ENCODE measurements around the gene GAPDHS. TPM values are rescaled to one million over a fixed set of nuclear protein-coding genes. Genes with fewer than 3 reads are reported as not detected.

The GAPDHS gene
- not detected for total RNA-seq (2021; ENCODE audit: unreplicated experiment)
- polyA plus RNA-seq (2012; ENCODE audit: insufficient read length), result not detected
- not detected for Bru-seq, nascent RNA
- BruChase-seq, experiment 1, labeled RNA remaining after a 2-hour chase, result not detected
- not detected for BruChase-seq, experiment 2, labeled RNA remaining after a 6-hour chase
- long read RNA-seq, result 0 reads

GRCh38 chr19:35533201-35533821, at the start of gene GAPDHS:
Gene GAPDHS (plus strand): TSS chr19:35533456. CDS start chr19:35533528, 72 bp downstream.
- no peaks in the 10 kb centered on the region for H3K27me3 ChIP-seq (ENCODE audit: control insufficient read depth, insufficient read depth, low read length)
- CTCF ChIA-PET, result no interaction called here
- no peak within 1 kb of the TSS for H3K4me3 ChIP-seq (ENCODE audit: low read depth in 2 of 2, low read length in 2 of 2)
- in situ Hi-C loops (cut with HindIII; ENCODE audit: low pct_unique_long_range_greater_than_20kb, low sequenced_read_pairs) (no loop called here), intact Hi-C loops (cut with micrococcal nuclease; ENCODE audit: unreplicated experiment) (no loop called here)
- TF ChIP-seq TCF7L2 (IDR thresholded peaks at IDR 0.05; ENCODE audit: low read depth, low read length) (no peak), CTCF (IDR thresholded peaks at IDR 0.05) (no peak), SIN3A (IDR thresholded peaks at IDR 0.05; ENCODE audit: borderline replicate concordance, insufficient read depth, low read depth, low read length) (no peak), POLR2AphosphoS5 (IDR thresholded peaks at IDR 0.05; ENCODE audit: low read depth, low read length) (no peak), REST (IDR thresholded peaks at IDR 0.05; ENCODE audit: insufficient read depth in 1 of 2, low read depth in 2 of 2, low read length in 1 of 2) (no peak)
- no TSS peak for BruUV-seq (replicated peaks)
- H3K36me3 ChIP-seq (ENCODE audit: control insufficient read depth, insufficient read depth, low read length), result no peaks in the 10 kb centered on the region
- no peaks in the 10 kb centered on the region for H3K9me3 ChIP-seq (ENCODE audit: control insufficient read depth, insufficient read depth, low read depth, low read length)
- no peak for ATAC-seq
- H3K27ac ChIP-seq (ENCODE audit: low read length), result no peak within 1 kb of the TSS
- peaks cover 4% of the 10 kb centered on the region; the same call in 1 of the 2 replicates for H3K4me1 ChIP-seq (ENCODE audit: control insufficient read depth, insufficient read depth, low read length)
- POLR2A ChIA-PET, result interaction anchor here (0.6 kb wide), 1 partner anchor 95 kb away, joined by 3 read pairs; no protein-coding TSS in a partner anchor
- no peak for DNase-seq (ENCODE audit: low read depth, low spot score)

GRCh38 chr19:35484252-35485036, 48.8 kb upstream of the GAPDHS start:
- CTCF ChIA-PET, result no interaction called here

More at GRCh38 chr19:35484252-35485036, 48.8 kb upstream of the GAPDHS start:
- in situ Hi-C loops (cut with HindIII; ENCODE audit: low pct_unique_long_range_greater_than_20kb, low sequenced_read_pairs), result no loop called here
- no peaks in the 10 kb centered on the region for H3K4me1 ChIP-seq (ENCODE audit: control insufficient read depth, insufficient read depth, low read length)
- POLR2A ChIA-PET, result no interaction called here
- peaks cover 10% of the 10 kb centered on the region for H3K27me3 ChIP-seq (ENCODE audit: control insufficient read depth, insufficient read depth, low read length)
- H3K36me3 ChIP-seq (ENCODE audit: control insufficient read depth, insufficient read depth, low read length), result no peaks in the 10 kb centered on the region
- H3K27ac ChIP-seq (ENCODE audit: low read length), result no peak overlapping the region
- TF ChIP-seq POLR2AphosphoS5 (IDR thresholded peaks at IDR 0.05; ENCODE audit: low read depth, low read length), result no peak
- no peak for TF ChIP-seq SIN3A (IDR thresholded peaks at IDR 0.05; ENCODE audit: borderline replicate concordance, insufficient read depth, low read depth, low read length)
- TF ChIP-seq TCF7L2 (IDR thresholded peaks at IDR 0.05; ENCODE audit: low read depth, low read length), result no peak
- TF ChIP-seq REST (IDR thresholded peaks at IDR 0.05; ENCODE audit: insufficient read depth in 1 of 2, low read depth in 2 of 2, low read length in 1 of 2), result no peak
- no peak for TF ChIP-seq CTCF (IDR thresholded peaks at IDR 0.05)
- intact Hi-C loops (cut with micrococcal nuclease; ENCODE audit: unreplicated experiment), result no loop called here
- H3K4me3 ChIP-seq (ENCODE audit: low read depth in 2 of 2, low read length in 2 of 2), result no peak overlapping the region
- H3K9me3 ChIP-seq (ENCODE audit: control insufficient read depth, insufficient read depth, low read depth, low read length), result no peaks in the 10 kb centered on the region
- DNase-seq (ENCODE audit: low read depth, low spot score) (no peak), ATAC-seq (no peak)
- no TSS peak for BruUV-seq (replicated peaks)

Measured in Panc1 (cell line).